ENCODE results near the gene ACTN4. TPM values are rescaled to one million over a fixed set of nuclear protein-coding genes. Genes with fewer than 3 reads are reported as not detected.

Gene ACTN4
- total and polyA plus RNA-seq, 10 of the 15 experiments (the other 5 are each of a cell fraction or from before 2014, with no cell fraction given): 2.4 to 293 (median 72.5) TPM

GRCh38 chr19:38682872-38683392 lies 35.5 kb downstream of the ACTN4 start:
- intact Hi-C loops (cut with micrococcal nuclease; ENCODE audit: unreplicated experiment): no loop called here
- H3K9ac ChIP-seq (ENCODE audit: control insufficient read depth, insufficient read depth, low read length): no peak overlapping the region
- peak overlapping the region; percentile 70 for H3K27ac ChIP-seq (ENCODE audit: control insufficient read depth, insufficient read depth)
- peaks cover 84% of the 10 kb centered on the region for H3K79me2 ChIP-seq (ENCODE audit: control insufficient read depth, insufficient read depth, low read length)
- ChIA-PET RAD21 (ENCODE audit: unreplicated experiment) (interaction anchor here (0.6 kb wide), 1 partner anchor 35 kb away, joined by 3 read pairs; no protein-coding TSS in a partner anchor), POLR2A (no interaction called here), SMC1A (ENCODE audit: uncharacterized antibody, unreplicated experiment) (interaction anchor here (0.9 to 1.0 kb wide), 2 partner anchors 12 to 14 kb away, joined by 3 read pairs; no protein-coding TSS in a partner anchor), CTCF (interaction anchor here (0.8 to 1.2 kb wide), 3 partner anchors 12 to 280 kb away, joined by 4 to 8 read pairs (median 7); partner anchors contain the start of gene FAM98C)
- peaks cover 57% of the 10 kb centered on the region for H3K4me1 ChIP-seq (ENCODE audit: control insufficient read depth, insufficient read depth, low read length)
- WGBS (ENCODE audit: insufficient coverage, insufficient replicate concordance, low lambda C conversion rate, missing lambda C conversion rate): 96% methylated on average over 5 of the region's 7 CpGs
- no peak for FAIRE-seq
- no peaks in the 10 kb centered on the region; the same call in 1 of the 2 replicates for H4K20me1 ChIP-seq (ENCODE audit: control insufficient read depth, insufficient read depth)
- no peak overlapping the region for H3K4me2 ChIP-seq (ENCODE audit: control insufficient read depth, insufficient read depth)
- BruUV-seq (replicated peaks): no TSS peak
- ATAC-seq: no peak
- H3K36me3 ChIP-seq (ENCODE audit: control insufficient read depth in 2 of 2, insufficient read depth in 2 of 2, low read length in 1 of 2): peaks cover 0 to 9% of the 10 kb centered on the region in 2 experiments; a peak in 2 of 4 replicates
- TF ChIP-seq HDAC6 (IDR thresholded peaks at IDR 0.05; ENCODE audit: unreplicated experiment) (no peak), WRNIP1 (IDR thresholded peaks at IDR 0.05; ENCODE audit: borderline replicate concordance, low read depth, low read length) (no peak), RAD21 (IDR thresholded peaks at IDR 0.05; ENCODE audit: insufficient read depth, low read depth, low read length) (no peak), NKRF (conservative IDR thresholded peaks at IDR 0.05) (no peak), HDGF (IDR thresholded peaks at IDR 0.05) (no peak), BCL11A (IDR thresholded peaks at IDR 0.05; ENCODE audit: low read depth, low read length) (no peak), SMAD5 (IDR thresholded peaks at IDR 0.05; ENCODE audit: low read depth) (no peak), BCLAF1 (IDR thresholded peaks at IDR 0.05) (no peak), IRF4 (IDR thresholded peaks at IDR 0.05; ENCODE audit: low read depth, low read length) (no peak), ZNF592 (IDR thresholded peaks at IDR 0.05) (no peak), STAT1 (conservative IDR thresholded peaks at IDR 0.05) (no peak), MYC (IDR thresholded peaks at IDR 0.05; ENCODE audit: insufficient read depth, insufficient read length, insufficient replicate concordance, low read length, severe bottlenecking) (no peak)
- H3K27me3 ChIP-seq (replicated peaks in 1 of 2; ENCODE audit: control insufficient read depth in 2 of 2, insufficient read depth in 2 of 2, low read length in 1 of 2): no peaks in the 10 kb centered on the region
- no peak overlapping the region for H3K4me3 ChIP-seq
- no peak overlapping the region for H2AFZ ChIP-seq (ENCODE audit: control insufficient read depth, low read depth, low read length)
- no peaks in the 10 kb centered on the region for H3K9me3 ChIP-seq (replicated peaks; ENCODE audit: control insufficient read depth, insufficient read depth, low read length)
- no peak for DNase-seq (ENCODE audit: low read depth, low spot score)
- in situ Hi-C loops (cut with MboI): no loop called here

Data from GM12878 (cell line).